GM23338 (cell line): ENCODE data around the gene TEX35. TPM values are rescaled to one million over a fixed set of nuclear protein-coding genes. Genes with fewer than 3 reads are reported as not detected.

Source experiments
- ATAC-seq: fragments of 200-7000 bp; cut with Tn5 transposase; 3 replicates; pipeline ENCODE4 v1.9.1; 2020
- DNase-seq: peaks from one replicate; pipeline ENCODE4 v3.0.0-alpha.2; 2015; ENCODE audit warnings: low spot score
- H2AFZ ChIP-seq: fragments of 200-600 bp; sonication (generic); 2 replicates; pipeline ENCODE4 v1.8.0; 2016; ENCODE audit warnings: antibody characterized with exemption, mild to moderate bottlenecking, moderate library complexity
- H3F3A ChIP-seq: fragments of 200-600 bp; sonication (generic); replicated peaks from 2 replicates; pipeline ENCODE4 v1.8.0; 2017; ENCODE audit warnings: antibody characterized with exemption, mixed run types, low read depth
- H3K27ac ChIP-seq: fragments of 200-600 bp; sonication (generic); 2 replicates; pipeline ENCODE4 v1.6.1; 2016; ENCODE audit warnings: low read depth
- H3K27me3 ChIP-seq: fragments of 200-600 bp; sonication (generic); 2 replicates; pipeline ENCODE4 v1.8.0; 2016; ENCODE audit warnings: mild to moderate bottlenecking, mixed run types, moderate library complexity; ENCODE audit not compliant: insufficient read depth
- H3K36me3 ChIP-seq: fragments of 200-600 bp; sonication (generic); 2 replicates; pipeline ENCODE4 v1.8.0; 2016; ENCODE audit warnings: mild to moderate bottlenecking; ENCODE audit not compliant: insufficient read depth
- H3K4me1 ChIP-seq: fragments of 200-600 bp; sonication (generic); 2 replicates; pipeline ENCODE4 v1.8.0; 2016; ENCODE audit warnings: mild to moderate bottlenecking, moderate library complexity; ENCODE audit not compliant: insufficient read depth
- H3K4me2 ChIP-seq: fragments of 200-600 bp; sonication (generic); 2 replicates; pipeline ENCODE4 v1.7.1; 2017; ENCODE audit warnings: mixed run types
- H3K4me3 ChIP-seq: fragments of 200-600 bp; sonication (generic); 2 replicates; pipeline ENCODE4 v1.6.1; 2016; ENCODE audit warnings: mixed run types
- H3K79me2 ChIP-seq: fragments of 200-600 bp; sonication (generic); replicated peaks from 2 replicates; pipeline ENCODE4 v1.8.0; 2017; ENCODE audit warnings: mild to moderate bottlenecking; ENCODE audit not compliant: insufficient read depth
- H3K9me2 ChIP-seq: fragments of 200-600 bp; sonication (generic); 2 replicates; pipeline ENCODE4 v1.8.0; 2017; ENCODE audit not compliant: insufficient read depth
- H4K20me1 ChIP-seq: fragments of 200-600 bp; sonication (generic); replicated peaks from 2 replicates; pipeline ENCODE4 v1.8.0; 2017; ENCODE audit warnings: mild to moderate bottlenecking; ENCODE audit not compliant: insufficient read depth
- H3K27ac Mint-ChIP-seq: 2 replicates; pipeline ENCODE4 v1.8.0; 2020; ENCODE audit warnings: inconsistent platforms, mild to moderate bottlenecking, moderate library complexity, mixed read lengths
- H3K27me3 Mint-ChIP-seq: 3 replicates; pipeline ENCODE4 v1.8.0; 2022; ENCODE audit warnings: low read depth, mild to moderate bottlenecking, moderate library complexity, mixed read lengths, inconsistent platforms; ENCODE audit not compliant: insufficient read depth, poor library complexity
- H3K36me3 Mint-ChIP-seq: 3 replicates; pipeline ENCODE4 v1.8.0; 2021; ENCODE audit warnings: low read depth, mild to moderate bottlenecking, inconsistent platforms, moderate library complexity, mixed read lengths
- H3K4me1 Mint-ChIP-seq: 3 replicates; pipeline ENCODE4 v1.8.0; 2020; ENCODE audit warnings: mild to moderate bottlenecking, inconsistent platforms, mixed read lengths
- H3K4me3 Mint-ChIP-seq: 3 replicates; pipeline ENCODE4 v1.8.0; 2021; ENCODE audit warnings: moderate library complexity, mild to moderate bottlenecking, inconsistent platforms, mixed read lengths
- H3K9me3 Mint-ChIP-seq: 3 replicates; pipeline ENCODE4 v1.8.0; 2020; ENCODE audit warnings: moderate library complexity, mild to moderate bottlenecking, inconsistent platforms, mixed read lengths
- CREB1 ChIP-seq: fragments of 250-450 bp; sonication (Bioruptor Pico); IDR thresholded peaks from 2 replicates; pipeline ENCODE4 v1.5.0; 2020; ENCODE audit warnings: low read depth, mild to moderate bottlenecking, moderate library complexity
- EZH2 ChIP-seq: fragments of 200-600 bp; sonication (generic); IDR thresholded peaks from one replicate; pipeline ENCODE4 v1.8.0; 2017; ENCODE audit warnings: antibody characterized with exemption, mild to moderate bottlenecking, low read depth; ENCODE audit not compliant: unreplicated experiment
- EZH2phosphoT487 ChIP-seq: fragments of 200-600 bp; sonication (generic); IDR thresholded peaks from one replicate; pipeline ENCODE4 v1.8.1; 2018; ENCODE audit warnings: antibody characterized with exemption; ENCODE audit not compliant: unreplicated experiment
- JUNB ChIP-seq: IDR thresholded peaks from one replicate; pipeline ENCODE4 v1.6.1; 2016; ENCODE audit warnings: antibody characterized with exemption; ENCODE audit not compliant: unreplicated experiment
- NANOG ChIP-seq: IDR thresholded peaks from 2 replicates; pipeline ENCODE4 v1.6.1; 2016; ENCODE audit warnings: antibody characterized with exemption, borderline replicate concordance
- POLR2AphosphoS5 ChIP-seq: IDR thresholded peaks from 2 replicates; pipeline ENCODE4 v1.6.1; 2016; ENCODE audit warnings: antibody characterized with exemption, low read depth
- STAT1 ChIP-seq: IDR thresholded peaks from one replicate; pipeline ENCODE4 v1.6.1; 2016; ENCODE audit warnings: antibody characterized with exemption; ENCODE audit not compliant: unreplicated experiment
- ZNF114 ChIP-seq: fragments of 250-450 bp; sonication (Bioruptor Pico); IDR thresholded peaks from 2 replicates; pipeline ENCODE4 v1.5.0; 2020; ENCODE audit warnings: mild to moderate bottlenecking, moderate library complexity
- ZNF331 ChIP-seq: fragments of 250-450 bp; sonication (Bioruptor Pico); IDR thresholded peaks from 2 replicates; pipeline ENCODE4 v1.5.0; 2020; ENCODE audit warnings: low read depth, mild to moderate bottlenecking, moderate library complexity
- polyA plus RNA-seq: library from polyadenylated mRNA; unstranded; fragments of >200 nt; fragmentation: Nextera tagmentation; extraction: Ambion mirVana; gene quantifications from 2 replicates; pipeline ENCODE4 v1.2.1, GENCODE V29; 2016
- total RNA-seq: library from RNA; depleted of rRNA; stranded (reverse); fragments of >200 nt; shearing (Covaris generic); gene quantifications from 2 replicates; pipeline ENCODE4 v1.2.3, GENCODE V29; 2014
- TF ChIP-seq, protein P1 (sequence below), 2 experiments: fragments of 200-600 bp in 1 of 2; sonication (generic) in 1 of 2; conservative IDR thresholded peaks; 2 replicates each; pipeline versions ENCODE4 v1.5.1 to v1.6.1; 2016 to 2017; ENCODE audit warnings: antibody characterized with exemption in 2 of 2, low read depth in 2 of 2, mild to moderate bottlenecking in 2 of 2, moderate library complexity in 1 of 2
- TF ChIP-seq, protein P2 (sequence below): fragments of 250-450 bp; sonication (Bioruptor Pico); IDR thresholded peaks from 2 replicates; pipeline ENCODE4 v1.5.0; 2020; ENCODE audit warnings: mild to moderate bottlenecking, moderate library complexity
- TF ChIP-seq, protein P3 (sequence below): IDR thresholded peaks from one replicate; pipeline ENCODE4 v1.6.1; 2018; ENCODE audit warnings: antibody characterized with exemption; ENCODE audit not compliant: unreplicated experiment
- TF ChIP-seq, protein P4 (sequence below): IDR thresholded peaks from 2 replicates; pipeline ENCODE4 v1.6.1; 2016; ENCODE audit warnings: antibody characterized with exemption

The TEX35 gene
- total and polyA plus RNA-seq, 2 experiments from 2014 or later = not detected

DNA sequence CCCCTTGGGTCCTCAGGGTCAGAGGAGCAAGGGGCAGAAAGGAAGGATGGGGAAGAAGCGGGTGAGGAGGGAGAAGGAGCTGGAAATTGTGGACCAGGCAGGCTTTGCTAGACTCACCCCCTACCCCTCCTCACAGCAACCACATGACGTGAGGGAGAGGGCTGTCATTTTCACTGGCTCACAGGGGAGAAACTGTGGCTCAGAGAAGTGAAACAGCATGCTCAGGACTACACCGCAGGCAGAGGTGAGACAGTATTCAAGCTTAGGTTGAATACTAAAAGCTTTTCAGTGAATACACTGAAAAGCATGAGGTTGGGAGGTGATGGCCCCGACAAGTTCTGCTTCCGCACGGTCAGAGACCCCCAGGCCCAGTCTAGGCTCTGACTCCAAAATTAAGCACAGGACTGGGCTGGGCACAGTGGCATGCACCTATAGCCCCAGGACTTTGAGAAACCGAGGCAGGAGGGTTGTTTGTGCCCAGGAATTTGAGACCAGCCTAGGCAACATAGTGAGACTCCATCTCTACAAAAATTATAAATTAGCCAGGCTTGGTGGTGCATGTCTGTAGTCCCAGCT, 14.9 kb upstream of the TEX35 start:
- no peaks in the 10 kb centered on the region for H4K20me1 ChIP-seq
- H3K4me3 ChIP-seq = no peak overlapping the region
- TF ChIP-seq EZH2phosphoT487 (no peak), CREB1 (CRISPR knock-in tag) (no peak), ZNF331 (CRISPR knock-in tag) (no peak), NANOG (no peak), POLR2AphosphoS5 (no peak), STAT1 (no peak), EZH2 (no peak), JUNB (no peak), ZNF114 (CRISPR knock-in tag) (no peak)
- TF ChIP-seq, protein P1, sequence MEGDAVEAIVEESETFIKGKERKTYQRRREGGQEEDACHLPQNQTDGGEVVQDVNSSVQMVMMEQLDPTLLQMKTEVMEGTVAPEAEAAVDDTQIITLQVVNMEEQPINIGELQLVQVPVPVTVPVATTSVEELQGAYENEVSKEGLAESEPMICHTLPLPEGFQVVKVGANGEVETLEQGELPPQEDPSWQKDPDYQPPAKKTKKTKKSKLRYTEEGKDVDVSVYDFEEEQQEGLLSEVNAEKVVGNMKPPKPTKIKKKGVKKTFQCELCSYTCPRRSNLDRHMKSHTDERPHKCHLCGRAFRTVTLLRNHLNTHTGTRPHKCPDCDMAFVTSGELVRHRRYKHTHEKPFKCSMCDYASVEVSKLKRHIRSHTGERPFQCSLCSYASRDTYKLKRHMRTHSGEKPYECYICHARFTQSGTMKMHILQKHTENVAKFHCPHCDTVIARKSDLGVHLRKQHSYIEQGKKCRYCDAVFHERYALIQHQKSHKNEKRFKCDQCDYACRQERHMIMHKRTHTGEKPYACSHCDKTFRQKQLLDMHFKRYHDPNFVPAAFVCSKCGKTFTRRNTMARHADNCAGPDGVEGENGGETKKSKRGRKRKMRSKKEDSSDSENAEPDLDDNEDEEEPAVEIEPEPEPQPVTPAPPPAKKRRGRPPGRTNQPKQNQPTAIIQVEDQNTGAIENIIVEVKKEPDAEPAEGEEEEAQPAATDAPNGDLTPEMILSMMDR (conservative IDR thresholded peaks at IDR 0.05; ENCODE audit: low read depth in 2 of 2) = no peak
- TF ChIP-seq, protein P2, sequence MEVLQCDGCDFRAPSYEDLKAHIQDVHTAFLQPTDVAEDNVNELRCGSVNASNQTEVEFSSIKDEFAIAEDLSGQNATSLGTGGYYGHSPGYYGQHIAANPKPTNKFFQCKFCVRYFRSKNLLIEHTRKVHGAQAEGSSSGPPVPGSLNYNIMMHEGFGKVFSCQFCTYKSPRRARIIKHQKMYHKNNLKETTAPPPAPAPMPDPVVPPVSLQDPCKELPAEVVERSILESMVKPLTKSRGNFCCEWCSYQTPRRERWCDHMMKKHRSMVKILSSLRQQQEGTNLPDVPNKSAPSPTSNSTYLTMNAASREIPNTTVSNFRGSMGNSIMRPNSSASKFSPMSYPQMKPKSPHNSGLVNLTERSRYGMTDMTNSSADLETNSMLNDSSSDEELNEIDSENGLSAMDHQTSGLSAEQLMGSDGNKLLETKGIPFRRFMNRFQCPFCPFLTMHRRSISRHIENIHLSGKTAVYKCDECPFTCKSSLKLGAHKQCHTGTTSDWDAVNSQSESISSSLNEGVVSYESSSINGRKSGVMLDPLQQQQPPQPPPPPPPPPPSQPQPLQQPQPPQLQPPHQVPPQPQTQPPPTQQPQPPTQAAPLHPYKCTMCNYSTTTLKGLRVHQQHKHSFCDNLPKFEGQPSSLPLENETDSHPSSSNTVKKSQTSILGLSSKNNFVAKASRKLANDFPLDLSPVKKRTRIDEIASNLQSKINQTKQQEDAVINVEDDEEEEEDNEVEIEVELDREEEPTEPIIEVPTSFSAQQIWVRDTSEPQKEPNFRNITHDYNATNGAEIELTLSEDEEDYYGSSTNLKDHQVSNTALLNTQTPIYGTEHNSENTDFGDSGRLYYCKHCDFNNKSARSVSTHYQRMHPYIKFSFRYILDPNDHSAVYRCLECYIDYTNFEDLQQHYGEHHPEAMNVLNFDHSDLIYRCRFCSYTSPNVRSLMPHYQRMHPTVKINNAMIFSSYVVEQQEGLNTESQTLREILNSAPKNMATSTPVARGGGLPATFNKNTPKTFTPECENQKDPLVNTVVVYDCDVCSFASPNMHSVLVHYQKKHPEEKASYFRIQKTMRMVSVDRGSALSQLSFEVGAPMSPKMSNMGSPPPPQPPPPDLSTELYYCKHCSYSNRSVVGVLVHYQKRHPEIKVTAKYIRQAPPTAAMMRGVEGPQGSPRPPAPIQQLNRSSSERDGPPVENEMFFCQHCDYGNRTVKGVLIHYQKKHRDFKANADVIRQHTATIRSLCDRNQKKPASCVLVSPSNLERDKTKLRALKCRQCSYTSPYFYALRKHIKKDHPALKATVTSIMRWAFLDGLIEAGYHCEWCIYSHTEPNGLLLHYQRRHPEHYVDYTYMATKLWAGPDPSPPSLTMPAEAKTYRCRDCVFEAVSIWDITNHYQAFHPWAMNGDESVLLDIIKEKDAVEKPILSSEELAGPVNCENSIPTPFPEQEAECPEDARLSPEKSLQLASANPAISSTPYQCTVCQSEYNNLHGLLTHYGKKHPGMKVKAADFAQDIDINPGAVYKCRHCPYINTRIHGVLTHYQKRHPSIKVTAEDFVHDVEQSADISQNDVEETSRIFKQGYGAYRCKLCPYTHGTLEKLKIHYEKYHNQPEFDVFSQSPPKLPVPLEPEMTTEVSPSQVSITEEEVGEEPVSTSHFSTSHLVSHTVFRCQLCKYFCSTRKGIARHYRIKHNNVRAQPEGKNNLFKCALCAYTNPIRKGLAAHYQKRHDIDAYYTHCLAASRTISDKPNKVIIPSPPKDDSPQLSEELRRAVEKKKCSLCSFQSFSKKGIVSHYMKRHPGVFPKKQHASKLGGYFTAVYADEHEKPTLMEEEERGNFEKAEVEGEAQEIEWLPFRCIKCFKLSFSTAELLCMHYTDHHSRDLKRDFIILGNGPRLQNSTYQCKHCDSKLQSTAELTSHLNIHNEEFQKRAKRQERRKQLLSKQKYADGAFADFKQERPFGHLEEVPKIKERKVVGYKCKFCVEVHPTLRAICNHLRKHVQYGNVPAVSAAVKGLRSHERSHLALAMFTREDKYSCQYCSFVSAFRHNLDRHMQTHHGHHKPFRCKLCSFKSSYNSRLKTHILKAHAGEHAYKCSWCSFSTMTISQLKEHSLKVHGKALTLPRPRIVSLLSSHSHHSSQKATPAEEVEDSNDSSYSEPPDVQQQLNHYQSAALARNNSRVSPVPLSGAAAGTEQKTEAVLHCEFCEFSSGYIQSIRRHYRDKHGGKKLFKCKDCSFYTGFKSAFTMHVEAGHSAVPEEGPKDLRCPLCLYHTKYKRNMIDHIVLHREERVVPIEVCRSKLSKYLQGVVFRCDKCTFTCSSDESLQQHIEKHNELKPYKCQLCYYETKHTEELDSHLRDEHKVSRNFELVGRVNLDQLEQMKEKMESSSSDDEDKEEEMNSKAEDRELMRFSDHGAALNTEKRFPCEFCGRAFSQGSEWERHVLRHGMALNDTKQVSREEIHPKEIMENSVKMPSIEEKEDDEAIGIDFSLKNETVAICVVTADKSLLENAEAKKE (CRISPR knock-in tag) = no peak
- TF ChIP-seq, protein P3, sequence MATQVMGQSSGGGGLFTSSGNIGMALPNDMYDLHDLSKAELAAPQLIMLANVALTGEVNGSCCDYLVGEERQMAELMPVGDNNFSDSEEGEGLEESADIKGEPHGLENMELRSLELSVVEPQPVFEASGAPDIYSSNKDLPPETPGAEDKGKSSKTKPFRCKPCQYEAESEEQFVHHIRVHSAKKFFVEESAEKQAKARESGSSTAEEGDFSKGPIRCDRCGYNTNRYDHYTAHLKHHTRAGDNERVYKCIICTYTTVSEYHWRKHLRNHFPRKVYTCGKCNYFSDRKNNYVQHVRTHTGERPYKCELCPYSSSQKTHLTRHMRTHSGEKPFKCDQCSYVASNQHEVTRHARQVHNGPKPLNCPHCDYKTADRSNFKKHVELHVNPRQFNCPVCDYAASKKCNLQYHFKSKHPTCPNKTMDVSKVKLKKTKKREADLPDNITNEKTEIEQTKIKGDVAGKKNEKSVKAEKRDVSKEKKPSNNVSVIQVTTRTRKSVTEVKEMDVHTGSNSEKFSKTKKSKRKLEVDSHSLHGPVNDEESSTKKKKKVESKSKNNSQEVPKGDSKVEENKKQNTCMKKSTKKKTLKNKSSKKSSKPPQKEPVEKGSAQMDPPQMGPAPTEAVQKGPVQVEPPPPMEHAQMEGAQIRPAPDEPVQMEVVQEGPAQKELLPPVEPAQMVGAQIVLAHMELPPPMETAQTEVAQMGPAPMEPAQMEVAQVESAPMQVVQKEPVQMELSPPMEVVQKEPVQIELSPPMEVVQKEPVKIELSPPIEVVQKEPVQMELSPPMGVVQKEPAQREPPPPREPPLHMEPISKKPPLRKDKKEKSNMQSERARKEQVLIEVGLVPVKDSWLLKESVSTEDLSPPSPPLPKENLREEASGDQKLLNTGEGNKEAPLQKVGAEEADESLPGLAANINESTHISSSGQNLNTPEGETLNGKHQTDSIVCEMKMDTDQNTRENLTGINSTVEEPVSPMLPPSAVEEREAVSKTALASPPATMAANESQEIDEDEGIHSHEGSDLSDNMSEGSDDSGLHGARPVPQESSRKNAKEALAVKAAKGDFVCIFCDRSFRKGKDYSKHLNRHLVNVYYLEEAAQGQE = no peak
- TF ChIP-seq, protein P4, sequence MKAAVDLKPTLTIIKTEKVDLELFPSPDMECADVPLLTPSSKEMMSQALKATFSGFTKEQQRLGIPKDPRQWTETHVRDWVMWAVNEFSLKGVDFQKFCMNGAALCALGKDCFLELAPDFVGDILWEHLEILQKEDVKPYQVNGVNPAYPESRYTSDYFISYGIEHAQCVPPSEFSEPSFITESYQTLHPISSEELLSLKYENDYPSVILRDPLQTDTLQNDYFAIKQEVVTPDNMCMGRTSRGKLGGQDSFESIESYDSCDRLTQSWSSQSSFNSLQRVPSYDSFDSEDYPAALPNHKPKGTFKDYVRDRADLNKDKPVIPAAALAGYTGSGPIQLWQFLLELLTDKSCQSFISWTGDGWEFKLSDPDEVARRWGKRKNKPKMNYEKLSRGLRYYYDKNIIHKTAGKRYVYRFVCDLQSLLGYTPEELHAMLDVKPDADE = no peak
- no peaks in the 10 kb centered on the region for H3K36me3 ChIP-seq
- ATAC-seq (no peak), DNase-seq (no peak)
- H3K79me2 ChIP-seq = no peaks in the 10 kb centered on the region
- H3K27ac ChIP-seq = no peak overlapping the region
- no peak overlapping the region for H3K27ac Mint-ChIP-seq
- H3K27me3 Mint-ChIP-seq = peaks cover 2% of the 10 kb centered on the region
- no peaks in the 10 kb centered on the region; the same call in 1 of the 2 replicates for H3K9me2 ChIP-seq
- H3F3A ChIP-seq = no peaks in the 10 kb centered on the region; the same call in 1 of the 2 replicates
- 0 out of 2 replicates have a peak overlapping the region, but pooled peaks have one; percentile 56 for H2AFZ ChIP-seq
- no peak overlapping the region for H3K4me3 Mint-ChIP-seq
- H3K4me2 ChIP-seq = no peak overlapping the region
- H3K36me3 Mint-ChIP-seq = no peaks in the 10 kb centered on the region
- H3K27me3 ChIP-seq = no peaks in the 10 kb centered on the region
- H3K9me3 Mint-ChIP-seq = no peaks in the 10 kb centered on the region; the same call in 2 of the 3 replicates
- H3K4me1 Mint-ChIP-seq = peaks cover 20% of the 10 kb centered on the region
- no peaks in the 10 kb centered on the region; the same call in 1 of the 2 replicates for H3K4me1 ChIP-seq
